GM19193 (cell line): ENCODE data around the gene NOD2.

ENCODE experiments used
- POLR2A ChIP-seq: IDR thresholded peaks from 4 replicates; pipeline ENCODE4 v1.6.1; 2011; ENCODE audit not compliant: insufficient read depth, insufficient read length; ENCODE audit errors: extremely low read depth

NOD2 gene

DNA sequence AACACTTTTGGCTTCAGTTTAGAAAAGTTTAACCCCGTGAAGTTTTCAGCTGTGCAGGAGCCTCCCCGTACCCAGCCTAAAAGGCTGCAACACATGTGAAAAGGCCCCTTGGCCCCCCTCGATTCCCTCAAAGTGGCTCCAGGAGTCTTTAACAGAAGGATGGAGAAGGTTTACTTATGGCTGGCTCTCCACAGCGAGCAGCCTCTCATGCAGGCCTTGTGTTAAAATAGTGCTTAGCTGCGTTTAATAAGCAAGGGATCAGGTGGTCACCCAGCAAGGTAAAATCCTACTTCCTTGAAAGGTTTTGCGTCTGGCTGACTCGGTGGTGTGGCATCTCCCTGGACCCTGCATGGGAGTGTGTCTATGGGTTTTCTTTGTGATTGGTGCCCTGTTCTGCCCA lies 40.1 kb downstream of the NOD2 start:
- TF ChIP-seq POLR2A, result no peak

DNA sequence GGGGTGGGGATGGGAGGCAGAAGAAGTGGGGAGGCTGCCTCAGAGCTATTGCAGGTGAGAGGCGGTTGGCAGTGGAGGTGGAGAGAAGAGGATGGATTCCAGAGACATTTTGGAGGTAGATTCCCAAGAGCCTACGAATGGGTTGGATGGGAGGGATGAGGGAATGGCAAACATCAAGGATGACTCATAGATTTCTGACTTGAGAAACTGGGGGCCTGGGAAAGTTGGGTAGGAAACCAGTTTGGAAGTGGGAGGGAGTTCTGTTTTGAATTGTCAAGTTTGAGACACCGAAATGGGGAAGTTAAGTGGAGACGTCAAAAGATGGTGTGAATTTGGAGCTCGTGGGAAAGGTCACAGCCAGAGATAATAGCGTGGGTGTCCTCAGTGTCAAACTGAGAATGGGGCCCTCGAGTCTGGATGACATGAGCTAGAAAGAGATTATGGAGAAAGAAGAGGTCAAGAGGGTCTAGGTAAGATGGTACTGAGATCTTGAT lies 42.3 kb downstream of the NOD2 start:
- no peak for TF ChIP-seq POLR2A

DNA sequence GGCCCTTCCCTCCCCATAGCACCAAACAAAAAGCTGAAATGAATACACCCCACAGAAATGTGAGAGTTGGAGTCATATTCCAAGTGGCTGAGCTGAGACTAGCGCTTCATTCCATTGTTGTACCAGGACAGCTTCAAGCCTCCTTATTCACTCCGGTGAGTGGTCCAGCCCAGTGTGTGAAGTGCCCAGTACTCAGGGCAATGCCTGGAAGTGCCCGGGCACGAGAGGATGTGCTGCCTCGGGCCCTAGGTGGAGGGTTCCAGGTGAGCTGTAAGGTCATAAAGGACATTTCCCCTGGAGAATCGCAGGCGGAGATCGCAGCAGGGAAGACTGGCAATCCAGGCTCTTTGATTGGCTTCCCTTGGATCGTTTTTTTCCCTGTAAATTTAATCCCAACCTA lies 43.0 kb downstream of the NOD2 start:
- TF ChIP-seq POLR2A, result no peak

DNA sequence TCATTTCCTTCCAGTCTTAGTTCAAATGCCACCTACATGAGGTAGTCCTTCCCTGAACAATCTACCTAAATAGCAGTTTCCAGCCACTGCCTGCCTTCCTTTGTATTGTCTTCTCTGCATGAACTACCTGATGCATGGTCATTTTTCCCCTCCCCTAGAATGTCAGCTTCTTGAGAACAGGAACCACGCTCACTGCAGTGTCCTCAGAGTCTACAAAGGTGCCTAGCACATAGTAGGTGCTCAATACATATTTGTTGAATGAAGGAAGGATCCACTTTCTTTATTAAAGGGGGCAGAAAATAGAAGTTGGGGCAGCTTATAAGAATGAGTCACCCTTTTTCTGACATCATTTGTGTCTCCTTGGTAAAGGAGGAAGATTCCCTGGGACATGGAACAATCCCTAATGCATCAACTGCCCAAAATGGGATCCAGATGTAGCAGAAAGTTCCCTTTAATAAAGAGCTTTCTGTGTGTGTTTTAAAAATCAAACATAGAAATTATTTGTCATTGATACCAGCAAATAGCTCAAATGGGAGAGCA lies 44.1 kb downstream of the NOD2 start:
- no peak for TF ChIP-seq POLR2A

DNA sequence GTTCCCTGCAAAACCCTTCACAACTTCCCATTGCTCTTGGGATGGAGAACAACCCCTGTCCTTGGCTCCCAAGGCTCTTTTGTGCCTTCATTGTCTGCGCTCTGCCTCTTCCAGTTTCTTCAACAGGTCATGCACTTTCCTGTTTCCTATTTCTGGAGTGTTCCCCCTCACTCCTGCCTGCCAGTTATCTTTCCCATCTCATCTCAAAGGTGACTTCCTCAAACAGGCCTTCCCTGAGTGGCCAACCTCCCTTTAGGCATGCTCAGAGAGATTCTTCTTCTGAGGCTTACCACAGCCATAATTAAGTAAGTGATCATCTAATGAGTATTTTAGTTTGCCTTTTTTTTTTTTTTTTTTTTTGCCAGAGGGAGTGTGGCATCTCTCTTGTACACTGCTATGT lies 45.6 kb downstream of the NOD2 start:
- no peak for TF ChIP-seq POLR2A

DNA sequence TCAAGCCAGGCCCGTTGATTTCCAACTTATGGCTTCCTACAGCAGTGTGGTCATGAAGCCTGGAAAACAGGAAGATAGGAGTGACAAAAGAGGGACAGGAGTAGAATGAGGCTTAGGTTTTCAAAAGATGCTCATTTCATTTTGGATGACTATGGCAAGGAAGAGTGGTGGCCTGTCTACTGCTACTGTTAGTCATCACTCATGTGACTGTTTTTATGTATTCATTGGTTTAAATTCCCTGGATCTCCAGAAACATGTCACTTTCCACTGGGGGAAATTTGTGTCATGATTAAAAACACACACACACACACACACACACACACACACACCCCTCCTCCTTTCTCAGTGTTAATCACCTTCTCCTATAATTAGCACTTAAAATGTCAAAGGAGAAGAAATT lies 47.3 kb downstream of the NOD2 start:
- no peak for TF ChIP-seq POLR2A

DNA sequence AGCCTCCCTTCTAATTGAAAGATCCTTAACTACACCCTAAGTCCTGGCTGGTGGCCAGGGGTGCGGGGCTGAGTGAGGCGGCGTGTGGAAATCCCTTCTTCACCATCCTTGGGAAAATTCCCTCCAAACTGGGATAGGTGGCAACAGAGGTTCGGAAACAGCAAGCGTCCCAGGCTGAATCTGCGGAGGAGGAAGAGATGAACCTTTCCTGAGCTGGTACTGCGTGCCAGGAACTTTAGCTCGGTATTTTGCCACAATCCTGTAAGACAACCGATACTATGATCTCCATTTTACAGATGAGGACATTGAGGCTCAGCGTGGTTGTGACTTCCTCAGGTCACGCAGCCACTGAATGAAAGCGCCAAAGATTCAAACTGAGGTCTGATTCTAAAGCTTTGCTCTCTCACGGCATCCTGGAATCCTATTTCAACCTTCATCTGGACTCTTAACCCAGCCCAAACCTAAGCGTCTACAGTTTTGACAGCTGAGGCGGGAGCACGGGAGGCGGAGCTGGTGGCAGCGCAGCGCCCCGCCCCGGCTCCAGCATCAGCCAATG lies 47.9 kb downstream of the NOD2 start:
- no peak for TF ChIP-seq POLR2A

DNA sequence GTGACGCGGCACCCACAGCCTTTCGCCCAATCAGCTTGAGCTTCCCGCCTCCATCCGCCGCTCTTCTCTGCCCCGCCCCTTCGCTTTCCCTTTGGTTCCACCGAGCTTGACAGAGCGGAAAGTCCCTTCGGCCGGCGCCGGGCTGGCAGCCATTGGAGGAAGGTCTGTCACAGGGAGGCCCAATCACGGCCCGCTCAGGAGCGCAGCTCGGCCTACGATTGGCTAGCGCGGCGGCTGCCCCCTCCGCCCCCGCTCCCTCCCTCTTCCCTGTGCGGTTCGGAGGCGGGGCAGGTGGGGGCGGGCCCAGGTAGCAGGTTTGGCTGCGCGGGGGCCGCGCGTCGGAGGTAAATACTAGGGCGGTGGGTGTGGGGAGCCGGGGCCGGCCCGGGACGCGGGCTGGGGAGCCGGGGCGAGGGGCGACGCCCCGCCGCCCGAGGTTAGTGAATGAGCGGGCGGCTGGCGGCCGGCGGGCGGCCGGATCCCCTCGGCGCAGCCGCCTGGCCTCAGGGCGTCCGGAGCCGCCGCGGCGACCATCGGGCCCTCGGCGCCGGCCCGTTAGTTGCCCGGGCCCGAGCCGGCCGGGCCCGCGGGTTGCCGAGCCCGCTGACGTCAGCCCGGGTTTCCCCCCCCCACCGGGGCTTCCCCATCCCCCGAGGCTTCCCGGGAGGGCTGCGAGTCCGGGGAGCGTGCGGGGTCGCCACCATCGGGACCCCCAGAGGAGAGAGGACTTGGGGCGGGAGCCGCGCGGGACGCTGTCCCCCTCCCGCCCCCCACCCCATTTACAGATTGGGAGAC lies 48.6 kb downstream of the NOD2 start, which contains the start of gene CYLD:
Gene CYLD, plus strand, starts transcription at position 306 of the 795 bp plus-strand sequence. CDS start 7,613 bp downstream, outside the sequence.
- peak; percentile 69 for TF ChIP-seq POLR2A

DNA sequence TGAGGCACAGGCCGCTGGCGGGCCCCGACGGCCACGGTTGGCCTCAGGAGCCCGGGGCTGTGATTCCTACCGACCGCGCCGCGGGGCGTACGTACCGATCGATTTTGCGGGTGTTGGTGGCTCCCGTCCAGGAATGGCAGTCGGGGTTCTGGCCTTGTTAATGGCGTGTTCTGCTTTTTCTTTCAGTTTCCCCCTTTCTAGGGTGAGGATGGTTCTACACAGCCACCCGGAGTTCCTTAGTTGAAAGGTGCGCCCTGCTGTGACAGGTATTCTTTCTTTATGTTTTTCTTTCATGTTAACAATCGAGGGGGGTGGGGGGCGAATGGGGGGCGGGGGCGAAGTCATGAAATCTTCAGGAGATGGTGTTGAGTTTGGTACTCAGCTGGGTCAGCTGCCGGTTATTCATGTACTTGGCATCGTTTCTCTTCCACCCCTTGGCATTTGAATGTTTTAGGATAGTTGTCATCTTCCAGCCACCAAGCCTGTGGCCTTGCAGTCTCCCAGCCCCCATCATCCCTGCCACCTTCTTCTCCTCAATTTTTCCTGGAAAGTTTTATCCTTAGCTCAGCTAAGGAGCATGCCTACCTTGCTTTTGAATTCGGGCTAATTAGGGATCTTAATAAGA lies 49.3 kb downstream of the NOD2 start:
- TF ChIP-seq POLR2A, result no peak

DNA sequence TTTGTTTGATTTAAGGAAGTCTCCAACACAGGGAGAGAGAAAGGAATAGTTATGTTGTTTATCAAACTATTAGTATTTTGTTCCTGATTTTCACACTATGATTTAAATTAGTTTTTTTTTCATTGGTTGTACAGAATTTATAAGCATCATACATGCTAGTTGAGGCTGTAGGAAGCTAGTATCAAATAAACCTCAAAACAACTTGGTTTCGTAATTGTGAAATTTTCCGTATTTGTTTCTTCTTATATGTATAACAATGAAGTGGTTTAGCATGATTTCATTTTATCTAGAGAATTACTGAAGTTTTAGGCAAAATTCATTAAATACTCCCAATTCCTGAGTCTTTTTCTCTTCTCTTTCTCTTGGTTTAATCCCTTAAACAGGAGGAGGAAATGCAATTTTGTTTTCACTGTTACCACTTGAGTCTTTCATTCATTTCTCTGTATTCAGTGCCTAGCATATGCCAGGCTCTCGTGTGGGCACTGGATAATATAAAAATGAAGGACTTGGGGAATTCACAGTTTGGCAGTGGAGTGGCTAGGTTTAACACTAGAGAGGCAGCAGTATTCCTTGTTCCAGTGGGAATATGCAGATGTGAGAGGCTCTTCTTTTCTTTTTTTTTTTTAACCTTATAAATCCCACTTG lies 50.3 kb downstream of the NOD2 start:
- TF ChIP-seq POLR2A, result no peak

DNA sequence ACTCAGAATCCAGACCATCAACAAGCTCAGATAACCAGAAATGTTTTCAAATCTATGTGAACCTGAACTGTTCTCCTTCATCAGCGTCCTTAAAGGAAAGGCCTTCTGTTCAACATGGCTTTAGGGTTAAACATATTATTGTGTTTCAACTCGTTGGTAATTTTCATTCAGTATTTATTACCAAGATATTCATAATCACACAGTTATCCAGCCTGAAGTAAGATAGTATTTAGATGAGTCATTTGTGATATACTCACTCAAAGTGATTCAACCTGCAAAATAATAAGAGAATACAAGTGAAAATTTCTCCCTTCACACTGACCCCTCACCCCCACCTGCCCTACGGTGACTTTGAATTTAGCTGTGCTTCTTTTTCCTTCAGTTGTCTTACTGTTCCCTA lies 51.5 kb downstream of the NOD2 start:
- no peak for TF ChIP-seq POLR2A

DNA sequence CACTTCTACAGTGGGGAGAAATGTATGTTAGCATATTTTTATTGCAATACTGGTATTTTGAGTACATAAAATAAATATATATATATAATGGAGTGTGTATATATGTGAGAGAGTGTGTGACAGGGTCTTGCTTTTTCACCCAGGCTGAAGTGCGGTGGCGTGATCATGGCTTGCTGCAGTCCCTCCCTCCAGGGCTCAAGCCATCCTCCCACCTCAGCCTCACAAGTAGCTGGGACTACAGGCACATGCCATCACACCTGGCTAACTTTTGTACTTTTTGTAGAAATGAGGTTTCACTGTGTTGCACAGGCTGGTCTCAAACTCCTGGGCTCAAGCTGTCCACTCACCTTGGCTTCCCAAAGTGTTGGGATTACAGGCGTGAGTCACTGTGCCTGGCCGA lies 52.5 kb downstream of the NOD2 start:
- TF ChIP-seq POLR2A, result no peak

DNA sequence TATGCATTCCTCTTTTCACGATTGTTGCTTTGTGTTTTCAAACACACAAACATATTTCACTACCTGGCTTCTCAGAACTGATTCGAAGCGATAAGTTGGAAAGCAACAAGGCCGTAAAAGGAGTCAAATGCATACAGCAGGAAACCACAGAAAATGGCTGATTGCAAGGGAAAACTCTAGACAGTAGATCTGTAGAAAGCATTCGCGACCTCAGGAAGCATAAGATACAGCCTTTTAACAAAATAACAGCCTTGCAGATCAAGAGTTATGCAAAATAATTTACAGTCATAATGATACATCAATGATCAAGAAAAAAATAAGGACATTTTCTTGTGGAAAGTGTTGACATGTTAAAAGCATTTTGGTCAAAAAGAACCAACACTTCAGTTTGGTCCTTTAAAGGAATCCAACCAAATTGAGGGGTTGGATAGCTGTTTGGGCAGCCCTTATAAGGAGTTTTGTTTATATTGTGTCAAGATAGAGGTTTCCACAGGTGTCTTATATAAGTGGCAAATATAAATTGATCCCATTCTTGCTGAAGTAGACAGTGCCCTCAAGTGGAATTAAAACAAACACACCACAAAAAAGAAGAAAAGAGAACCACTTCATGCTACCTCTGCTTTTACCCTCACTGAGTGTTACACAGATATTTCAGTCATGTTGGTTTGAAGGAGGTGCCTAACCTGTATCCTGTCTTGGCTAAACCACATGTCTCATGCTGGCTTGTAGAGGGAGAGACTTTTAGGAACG lies 54.0 kb downstream of the NOD2 start:
- TF ChIP-seq POLR2A, result no peak

DNA sequence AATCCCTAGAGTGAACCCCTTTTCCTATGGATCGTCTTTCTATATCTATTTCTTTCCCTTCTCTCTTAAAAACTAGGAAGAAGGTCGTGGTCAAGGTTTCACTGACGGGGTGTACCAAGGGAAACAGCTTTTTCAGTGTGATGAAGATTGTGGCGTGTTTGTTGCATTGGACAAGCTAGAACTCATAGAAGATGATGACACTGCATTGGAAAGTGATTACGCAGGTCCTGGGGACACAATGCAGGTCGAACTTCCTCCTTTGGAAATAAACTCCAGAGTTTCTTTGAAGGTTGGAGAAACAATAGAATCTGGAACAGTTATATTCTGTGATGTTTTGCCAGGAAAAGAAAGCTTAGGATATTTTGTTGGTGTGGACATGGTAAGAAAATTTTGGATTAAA lies 58.1 kb downstream of the NOD2 start:
- no peak for TF ChIP-seq POLR2A
